ENCODE measurements around the gene OGFOD1. TPM values are rescaled to one million over a fixed set of nuclear protein-coding genes. Genes with fewer than 3 reads are reported as not detected.

The OGFOD1 gene
- total and polyA plus RNA-seq, 2 donors (not counting 3 experiments of a cell fraction or from before 2014, with no cell fraction given): 26.6 to 54.8 TPM

- H3K4me3 ChIP-seq (replicated peaks in 1 of 3; ENCODE audit: insufficient read depth in 1 of 3, low read depth in 1 of 3, low read length in 3 of 3): peak within 1 kb of the TSS; percentile 61 to 89 (median 76)
- H3K9me1 ChIP-seq (replicated peaks; ENCODE audit: control insufficient read depth, extremely low read depth, insufficient read depth, low read length): no peaks in the 10 kb centered on the region
- peaks cover 13% of the 10 kb centered on the region for H3K4me1 ChIP-seq (ENCODE audit: control insufficient read depth, extremely low read depth, insufficient read depth, low read length)
- H3K9ac ChIP-seq (replicated peaks; ENCODE audit: extremely low read depth, insufficient read depth, low read length): peak within 1 kb of the TSS; percentile 69
- DNase-seq (ENCODE audit: low read depth, low spot score) (peak; percentile 89), FAIRE-seq (peak; percentile 93)
- H3K27me3 ChIP-seq (ENCODE audit: control insufficient read depth in 2 of 2, insufficient read depth in 2 of 2, low read length in 2 of 2): no peaks in the 10 kb centered on the region
- H3K9me3 ChIP-seq (replicated peaks; ENCODE audit: control insufficient read depth, insufficient read depth, low read length): no peaks in the 10 kb centered on the region
- ChIA-PET CTCF (interaction anchor here (4.1 kb wide), 1 partner anchor 81 kb away, joined by 35 read pairs; no protein-coding TSS in a partner anchor), POLR2A (no interaction called here)
- TF ChIP-seq POLR2AphosphoS5 (IDR thresholded peaks at IDR 0.05; ENCODE audit: insufficient read depth, low read depth, low read length) (peak; percentile 78), MYC (IDR thresholded peaks at IDR 0.05; ENCODE audit: low read depth, low read length) (no peak), FOS (IDR thresholded peaks at IDR 0.05; ENCODE audit: borderline replicate concordance, insufficient read depth, low read length) (peak; percentile 26), POLR2A (IDR thresholded peaks at IDR 0.05; ENCODE audit: low read depth, low read length) (peak; percentile 89)
- peak within 1 kb of the TSS; percentile 66 for H3K4me2 ChIP-seq (ENCODE audit: insufficient read depth, low read length)
- no peaks in the 10 kb centered on the region for H3K36me3 ChIP-seq (ENCODE audit: control insufficient read depth in 2 of 2, extremely low read depth in 1 of 2, insufficient read depth in 2 of 2, low read length in 2 of 2)
- peak within 1 kb of the TSS; percentile 13 for H3K27ac ChIP-seq (ENCODE audit: insufficient read depth, low read depth, low read length)
- no peaks in the 10 kb centered on the region for H4K20me1 ChIP-seq (replicated peaks; ENCODE audit: control insufficient read depth, extremely low read depth, insufficient read depth, low read length)
- TSS peak; percentile 41 for BruUV-seq (replicated peaks)
- peaks cover 3% of the 10 kb centered on the region for H3K79me2 ChIP-seq (ENCODE audit: control insufficient read depth, insufficient read depth, low read length)
- H2AFZ ChIP-seq (ENCODE audit: low read depth, low read length): peak within 1 kb of the TSS; percentile 98
- intact Hi-C loops (cut with micrococcal nuclease): loop anchor here (1.0 kb wide), 2 partner anchors 12 to 88 kb away; no protein-coding TSS in a partner anchor
- dilution Hi-C loops (cut with MboI; ENCODE audit: extremely low pct_ligation_motif_present, low sequenced_read_pairs): no loop called here
Measured at GRCh38 chr16:56519459-56520250, 68.3 kb downstream of the OGFOD1 start, which contains the start of gene BBS2. Gene BBS2 (minus strand): TSS chr16:56520024. CDS start chr16:56519862, 162 bp downstream.

GRCh38 chr16:56520251-56520577 lies 68.9 kb downstream of the OGFOD1 start:
- DNase-seq (ENCODE audit: low read depth, low spot score) (no peak), FAIRE-seq (no peak)
- Histone ChIP-seq H3K4me3 (replicated peaks in 1 of 3; ENCODE audit: insufficient read depth in 1 of 3, low read depth in 1 of 3, low read length in 3 of 3) (peak overlapping the region in 2 of 3 experiments; percentile 76 to 89), H3K4me1 (ENCODE audit: control insufficient read depth, extremely low read depth, insufficient read depth, low read length) (peaks cover 13% of the 10 kb centered on the region), H3K79me2 (ENCODE audit: control insufficient read depth, insufficient read depth, low read length) (peaks cover 3% of the 10 kb centered on the region), H3K27ac (ENCODE audit: insufficient read depth, low read depth, low read length) (no peak overlapping the region), H3K36me3 (ENCODE audit: control insufficient read depth in 2 of 2, extremely low read depth in 1 of 2, insufficient read depth in 2 of 2, low read length in 2 of 2) (no peaks in the 10 kb centered on the region), H3K27me3 (ENCODE audit: control insufficient read depth in 2 of 2, insufficient read depth in 2 of 2, low read length in 2 of 2) (no peaks in the 10 kb centered on the region), H2AFZ (ENCODE audit: low read depth, low read length) (peak overlapping the region; percentile 98), H4K20me1 (replicated peaks; ENCODE audit: control insufficient read depth, extremely low read depth, insufficient read depth, low read length) (no peaks in the 10 kb centered on the region), H3K4me2 (ENCODE audit: insufficient read depth, low read length) (peak overlapping the region; percentile 61), H3K9ac (replicated peaks; ENCODE audit: extremely low read depth, insufficient read depth, low read length) (no peak overlapping the region), H3K9me1 (replicated peaks; ENCODE audit: control insufficient read depth, extremely low read depth, insufficient read depth, low read length) (no peaks in the 10 kb centered on the region), H3K9me3 (replicated peaks; ENCODE audit: control insufficient read depth, insufficient read depth, low read length) (no peaks in the 10 kb centered on the region)
- dilution Hi-C loops (cut with MboI; ENCODE audit: extremely low pct_ligation_motif_present, low sequenced_read_pairs): no loop called here
- TF ChIP-seq MAX (IDR thresholded peaks at IDR 0.05; ENCODE audit: insufficient read depth, insufficient read length) (no peak), FOS (IDR thresholded peaks at IDR 0.05; ENCODE audit: borderline replicate concordance, insufficient read depth, low read length) (no peak), POLR2AphosphoS5 (IDR thresholded peaks at IDR 0.05; ENCODE audit: insufficient read depth, low read depth, low read length) (no peak), POLR2A (IDR thresholded peaks at IDR 0.05; ENCODE audit: low read depth, low read length) (no peak), JUN (IDR thresholded peaks at IDR 0.05; ENCODE audit: borderline replicate concordance, insufficient read depth, insufficient read length, low read depth) (no peak), CTCF (IDR thresholded peaks at IDR 0.05; ENCODE audit: extremely low read depth in 1 of 2, insufficient read depth in 1 of 2, low read depth in 1 of 2, low read length in 2 of 2) (no peak), MYC (IDR thresholded peaks at IDR 0.05; ENCODE audit: low read depth, low read length) (no peak), GATA2 (IDR thresholded peaks at IDR 0.05; ENCODE audit: insufficient read depth, insufficient read length, low read depth, low read length) (no peak), EZH2 (IDR thresholded peaks at IDR 0.05; ENCODE audit: borderline replicate concordance, low read depth, low read length, severe bottlenecking) (no peak)
- POLR2A ChIA-PET: no interaction called here
- no TSS peak for BruUV-seq (replicated peaks)
- CTCF ChIA-PET: no interaction called here
- intact Hi-C loops (cut with micrococcal nuclease): loop anchor here (1.0 kb wide), 1 partner anchor 11 kb away; no protein-coding TSS in a partner anchor

Data from endothelial cell of umbilical vein (primary cell).